Loucy (cell line): Measurements from ENCODE around the gene ARFGEF3.

Experiments used
- H2AFZ ChIP-seq: fragments of 200-600 bp; sonication (generic); 2 replicates; pipeline ENCODE4 v1.6.0; 2016; ENCODE audit warnings: antibody characterized with exemption, mild to moderate bottlenecking, low read length, moderate library complexity
- H3F3A ChIP-seq: fragments of 200-600 bp; 2 replicates; pipeline ENCODE4 v1.6.0; 2016; ENCODE audit warnings: antibody characterized with exemption, low read depth, mild to moderate bottlenecking
- H3K27me3 ChIP-seq: fragments of 200-600 bp; sonication (generic); 2 replicates; pipeline ENCODE4 v1.6.1; 2014; ENCODE audit warnings: low read length, mild to moderate bottlenecking; ENCODE audit not compliant: insufficient read depth, poor library complexity, severe bottlenecking
- H3K36me3 ChIP-seq: fragments of 200-600 bp; sonication (generic); 2 replicates; pipeline ENCODE4 v1.6.1; 2016; ENCODE audit warnings: low read length; ENCODE audit not compliant: insufficient read depth
- H3K4me1 ChIP-seq: fragments of 200-600 bp; sonication (generic); 2 replicates; pipeline ENCODE4 v1.5.1; 2014; ENCODE audit warnings: low read length, mild to moderate bottlenecking; ENCODE audit not compliant: insufficient read depth, poor library complexity, severe bottlenecking
- H3K4me2 ChIP-seq: fragments of 200-600 bp; sonication (generic); 2 replicates; pipeline ENCODE4 v1.6.0; 2014; ENCODE audit warnings: antibody characterized with exemption, low read length, low read depth, mild to moderate bottlenecking; ENCODE audit not compliant: poor library complexity, severe bottlenecking
- H3K4me3 ChIP-seq: fragments of 200-600 bp; sonication (generic); 2 replicates; pipeline ENCODE4 v1.5.1; 2014; ENCODE audit warnings: low read length, mild to moderate bottlenecking, mixed read lengths; ENCODE audit not compliant: poor library complexity, severe bottlenecking
- H3K79me2 ChIP-seq: fragments of 200-600 bp; sonication (generic); 2 replicates; pipeline ENCODE4 v1.6.1; 2014; ENCODE audit warnings: low read length; ENCODE audit not compliant: insufficient read depth
- H3K9ac ChIP-seq: fragments of 200-600 bp; sonication (generic); 2 replicates; pipeline ENCODE4 v1.6.0; 2014; ENCODE audit warnings: mild to moderate bottlenecking, low read depth, low read length, moderate library complexity; ENCODE audit not compliant: poor library complexity, severe bottlenecking
- H3K9me2 ChIP-seq: fragments of 200-600 bp; sonication (generic); replicated peaks from 2 replicates; pipeline ENCODE4 v1.6.1; 2016; ENCODE audit warnings: low read depth, low read length, mixed read lengths
- H3K9me3 ChIP-seq: fragments of 200-600 bp; sonication (generic); 2 replicates; pipeline ENCODE4 v1.6.1; 2014; ENCODE audit warnings: mild to moderate bottlenecking, antibody characterized with exemption, low read length, low read depth; ENCODE audit not compliant: insufficient read depth
- H4K20me1 ChIP-seq: fragments of 200-600 bp; sonication (generic); 2 replicates; pipeline ENCODE4 v1.6.0; 2014; ENCODE audit warnings: antibody characterized with exemption, low read length, mild to moderate bottlenecking; ENCODE audit not compliant: insufficient read depth, poor library complexity, severe bottlenecking
- CTCF ChIP-seq: fragments of 200-600 bp; sonication (generic); conservative IDR thresholded peaks from 2 replicates; pipeline ENCODE4 v1.5.1; 2014; ENCODE audit warnings: mild to moderate bottlenecking, antibody characterized with exemption, low read length
- EZH2phosphoT487 ChIP-seq: fragments of 200-600 bp; IDR thresholded peaks from 2 replicates; pipeline ENCODE4 v1.6.1; 2018; ENCODE audit warnings: antibody characterized with exemption, mild to moderate bottlenecking, moderate library complexity, borderline replicate concordance

ARFGEF3 gene

GRCh38 chr6:138290423-138290962 is 128.8 kb downstream of the ARFGEF3 start:
- Histone ChIP-seq H3K9me3 (no peaks in the 10 kb centered on the region), H3F3A (no peaks in the 10 kb centered on the region), H3K79me2 (no peaks in the 10 kb centered on the region), H3K27me3 (no peaks in the 10 kb centered on the region), H3K9me2 (no peaks in the 10 kb centered on the region), H3K4me1 (no peaks in the 10 kb centered on the region), H2AFZ (no peak overlapping the region), H3K36me3 (no peaks in the 10 kb centered on the region), H3K9ac (no peak overlapping the region), H4K20me1 (no peaks in the 10 kb centered on the region), H3K4me3 (no peak overlapping the region), H3K4me2 (no peak overlapping the region)
- TF ChIP-seq CTCF: no peak
- no peak for TF ChIP-seq EZH2phosphoT487

GRCh38 chr6:138291036-138291848 is 129.5 kb downstream of the ARFGEF3 start:
- no peaks in the 10 kb centered on the region for H3F3A ChIP-seq
- no peaks in the 10 kb centered on the region for H3K9me3 ChIP-seq
- no peak overlapping the region for H2AFZ ChIP-seq
- no peaks in the 10 kb centered on the region for H3K4me1 ChIP-seq
- H3K9ac ChIP-seq: no peak overlapping the region
- TF ChIP-seq CTCF (no peak), EZH2phosphoT487 (no peak)
- H3K9me2 ChIP-seq: no peaks in the 10 kb centered on the region
- no peaks in the 10 kb centered on the region for H4K20me1 ChIP-seq
- H3K27me3 ChIP-seq: no peaks in the 10 kb centered on the region
- no peaks in the 10 kb centered on the region for H3K79me2 ChIP-seq
- no peak overlapping the region for H3K4me2 ChIP-seq
- no peak overlapping the region for H3K4me3 ChIP-seq
- no peaks in the 10 kb centered on the region for H3K36me3 ChIP-seq

- no peaks in the 10 kb centered on the region for H4K20me1 ChIP-seq
- no peak overlapping the region for H3K9ac ChIP-seq
- H2AFZ ChIP-seq: no peak overlapping the region
- H3K9me3 ChIP-seq: no peaks in the 10 kb centered on the region
- TF ChIP-seq EZH2phosphoT487 (no peak), CTCF (no peak)
- no peak overlapping the region for H3K4me2 ChIP-seq
- no peaks in the 10 kb centered on the region for H3K36me3 ChIP-seq
- H3F3A ChIP-seq: no peaks in the 10 kb centered on the region
- no peaks in the 10 kb centered on the region for H3K4me1 ChIP-seq
- H3K27me3 ChIP-seq: no peaks in the 10 kb centered on the region
- H3K79me2 ChIP-seq: no peaks in the 10 kb centered on the region
- no peaks in the 10 kb centered on the region for H3K9me2 ChIP-seq
- no peak overlapping the region for H3K4me3 ChIP-seq
Measured at GRCh38 chr6:138291849-138292181, 130.1 kb downstream of the ARFGEF3 start.
